Urinary bladder (tissue), 4 donors: ENCODE measurements around the gene BAX. TPM values are rescaled to one million over a fixed set of nuclear protein-coding genes. Genes with fewer than 3 reads are reported as not detected.
"Not testable (repeated sequence)": the region's sequence is repeated elsewhere in the genome, so short reads cannot be mapped to it uniquely, and the experiment has no call there.

ENCODE experiments used
- DNase-seq: peaks from one replicate; pipeline ENCODE4 v3.0.0-alpha.2; 2015; ENCODE audit errors: extremely low spot score
- H3K27ac ChIP-seq: one replicate; pipeline ENCODE4 v1.5.1; 2013; ENCODE audit warnings: low read depth, mild to moderate bottlenecking, moderate library complexity
- H3K36me3 ChIP-seq: one replicate; pipeline ENCODE4 v1.6.1; 2013; ENCODE audit warnings: mild to moderate bottlenecking, moderate library complexity; ENCODE audit not compliant: insufficient read depth
- H3K4me1 ChIP-seq: one replicate; pipeline ENCODE4 v1.6.1; 2013; ENCODE audit warnings: mild to moderate bottlenecking, moderate library complexity; ENCODE audit not compliant: insufficient read depth
- H3K4me3 ChIP-seq: one replicate; pipeline ENCODE4 v1.5.1; 2013; ENCODE audit warnings: low read depth, low read length
- WGBS: extraction: QIAGEN DNeasy Blood & Tissue Kit; methylation state at CpG from one replicate; pipeline ENCODE4 v1.1.7; 2013; 5-methylcytosine and 5-hydroxymethylcytosine counted together
- polyA plus RNA-seq: library from polyadenylated mRNA; stranded (reverse); fragments of 200-250 nt; gene quantifications from one replicate; pipeline ENCODE4 v1.2.3, GENCODE V29; 2013
- total RNA-seq: library from RNA; depleted of rRNA; stranded (reverse); fragments of >200 nt; gene quantifications from one replicate; pipeline ENCODE4 v1.2.3, GENCODE V29; 2014
- donor health status: healthy with polysubstance abuse.
- donor health status: healthy.

The BAX gene
- total and polyA plus RNA-seq, 2 donors = 13.1 to 73.0 TPM

GRCh38 chr19:48921721-48922500 is 32.8 kb upstream of the BAX start:
- H3K4me1 ChIP-seq = no peaks in the 10 kb centered on the region
- 91% methylated on average over 12 of the region's 12 CpGs for WGBS

GRCh38 chr19:48922548-48923490 is 31.9 kb upstream of the BAX start:
- Histone ChIP-seq H3K4me3 (no peak overlapping the region), H3K27ac (no peak overlapping the region), H3K36me3 (no peaks in the 10 kb centered on the region), H3K4me1 (no peaks in the 10 kb centered on the region)
- no peak for DNase-seq
- 85% methylated on average over 18 of the region's 18 CpGs for whole genome bisulfite sequencing

More at GRCh38 chr19:48921721-48922500, 32.8 kb upstream of the BAX start:
- DNase-seq = no peak
- Histone ChIP-seq H3K4me3 (no peak overlapping the region), H3K27ac (no peak overlapping the region), H3K36me3 (no peaks in the 10 kb centered on the region)

- H3K4me1 ChIP-seq = no peaks in the 10 kb centered on the region
- no peak overlapping the region for H3K27ac ChIP-seq
- H3K36me3 ChIP-seq = no peaks in the 10 kb centered on the region
- no peak overlapping the region for H3K4me3 ChIP-seq
- 74% methylated on average over 11 of the region's 11 CpGs for WGBS
- no peak for DNase-seq
Measured at GRCh38 chr19:48925240-48925843, 29.3 kb upstream of the BAX start.

GRCh38 chr19:48925890-48926289 is 28.8 kb upstream of the BAX start:
- H3K27ac ChIP-seq = not testable (repeated sequence)

GRCh38 chr19:48926909-48927308 is 27.8 kb upstream of the BAX start:
- Histone ChIP-seq H3K36me3 (no peaks in the 10 kb centered on the region), H3K27ac (no peak overlapping the region), H3K4me1 (no peaks in the 10 kb centered on the region), H3K4me3 (no peak overlapping the region)
- whole genome bisulfite sequencing = 20% methylated on average over 10 of the region's 10 CpGs
- no peak for DNase-seq

More at GRCh38 chr19:48925890-48926289, 28.8 kb upstream of the BAX start:
- WGBS = 88% methylated on average over 8 of the region's 8 CpGs
- H3K4me3 ChIP-seq, DNase-seq, H3K4me1 ChIP-seq, H3K36me3 ChIP-seq: not testable (repeated sequence)

GRCh38 chr19:48927692-48928091 is 27.0 kb upstream of the BAX start:
- H3K36me3 ChIP-seq, H3K27ac ChIP-seq, H3K4me3 ChIP-seq, H3K4me1 ChIP-seq, DNase-seq: not testable (repeated sequence)
- WGBS = 88% methylated on average over 17 of the region's 17 CpGs

- no peak overlapping the region for H3K27ac ChIP-seq
- H3K36me3 ChIP-seq = no peaks in the 10 kb centered on the region
- DNase-seq = no peak
- WGBS = 65% methylated on average over 15 of the region's 15 CpGs
- no peak overlapping the region for H3K4me3 ChIP-seq
- H3K4me1 ChIP-seq = no peaks in the 10 kb centered on the region
Measured at GRCh38 chr19:48928164-48929025, 26.3 kb upstream of the BAX start.

GRCh38 chr19:48933382-48933932 is 21.2 kb upstream of the BAX start, which contains the start of gene DHDH:
Gene DHDH (plus strand): TSS chr19:48933699. CDS start chr19:48933722, 23 bp downstream.
- Histone ChIP-seq H3K4me1 (no peaks in the 10 kb centered on the region), H3K4me3 (peak within 1 kb of the TSS; percentile 37), H3K27ac (no peak within 1 kb of the TSS), H3K36me3 (no peaks in the 10 kb centered on the region)
- DNase-seq = peak; percentile 66
- WGBS = under 1% methylated on average over 43 of the region's 43 CpGs

GRCh38 chr19:48934837-48935236 is 19.8 kb upstream of the BAX start:
- no peaks in the 10 kb centered on the region for H3K36me3 ChIP-seq
- no peak overlapping the region for H3K4me3 ChIP-seq
- 80% methylated on average over 19 of the region's 19 CpGs for WGBS
- no peak overlapping the region for H3K27ac ChIP-seq
- no peaks in the 10 kb centered on the region for H3K4me1 ChIP-seq
- DNase-seq = no peak

GRCh38 chr19:48935864-48936263 is 18.8 kb upstream of the BAX start:
- Histone ChIP-seq H3K4me1 (no peaks in the 10 kb centered on the region), H3K4me3 (no peak overlapping the region), H3K36me3 (no peaks in the 10 kb centered on the region), H3K27ac (no peak overlapping the region)
- no peak for DNase-seq
- WGBS = 97% methylated on average over 25 of the region's 25 CpGs

- DNase-seq = no peak
- Histone ChIP-seq H3K4me1 (no peaks in the 10 kb centered on the region), H3K4me3 (no peak overlapping the region), H3K27ac (no peak overlapping the region), H3K36me3 (no peaks in the 10 kb centered on the region)
- 78% methylated on average over 7 of the region's 7 CpGs for WGBS
Measured at GRCh38 chr19:48938256-48938655, 16.4 kb upstream of the BAX start.

GRCh38 chr19:48940902-48941301 is 13.8 kb upstream of the BAX start:
- Histone ChIP-seq H3K4me1 (no peaks in the 10 kb centered on the region), H3K4me3 (no peak overlapping the region), H3K27ac (no peak overlapping the region), H3K36me3 (no peaks in the 10 kb centered on the region)
- WGBS = 97% methylated on average over 5 of the region's 5 CpGs
- DNase-seq = no peak
